Ovary (tissue), 3 donors: Measurements from ENCODE around the gene CFAP53.

ENCODE experiments used
- POLR2A ChIP-seq: fragments of 450-650 bp; IDR thresholded peaks from one replicate; pipeline ENCODE4 v1.6.1; 2017; ENCODE audit warnings: antibody characterized with exemption, mild to moderate bottlenecking, moderate library complexity
- TF ChIP-seq, protein P1 (sequence below), 3 donors: fragments of 450-650 bp in 2 of 3; fragments of 200-600 bp in 1 of 3; IDR thresholded peaks; one replicate each; pipeline versions ENCODE4 v1.5.1 to v1.8.0; 2016 to 2022; ENCODE audit warnings: antibody characterized with exemption in 3 of 3, mild to moderate bottlenecking in 1 of 3
- donor health status: DM: no; HTN: no; CAD: no.

DNA sequence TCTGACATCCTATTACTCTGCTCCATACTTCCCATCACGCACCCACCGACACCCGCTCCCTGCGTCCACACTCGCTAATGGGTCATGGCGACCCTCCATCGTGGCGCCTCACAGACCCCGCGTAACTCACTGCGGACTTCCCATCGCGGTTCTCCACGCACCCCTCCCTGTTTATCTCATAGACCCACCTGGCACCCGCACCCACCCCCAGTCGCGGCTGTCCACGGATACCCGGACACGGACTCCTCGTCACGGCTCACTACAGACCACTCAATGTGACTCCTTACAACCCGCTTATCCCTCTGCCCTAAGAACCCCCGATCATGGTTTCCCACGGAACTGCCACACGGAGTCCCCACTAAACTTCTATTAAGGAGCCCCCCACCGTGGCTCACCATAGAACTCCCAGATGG is 20.7 kb upstream of the CFAP53 start:
- TF ChIP-seq, protein P1, sequence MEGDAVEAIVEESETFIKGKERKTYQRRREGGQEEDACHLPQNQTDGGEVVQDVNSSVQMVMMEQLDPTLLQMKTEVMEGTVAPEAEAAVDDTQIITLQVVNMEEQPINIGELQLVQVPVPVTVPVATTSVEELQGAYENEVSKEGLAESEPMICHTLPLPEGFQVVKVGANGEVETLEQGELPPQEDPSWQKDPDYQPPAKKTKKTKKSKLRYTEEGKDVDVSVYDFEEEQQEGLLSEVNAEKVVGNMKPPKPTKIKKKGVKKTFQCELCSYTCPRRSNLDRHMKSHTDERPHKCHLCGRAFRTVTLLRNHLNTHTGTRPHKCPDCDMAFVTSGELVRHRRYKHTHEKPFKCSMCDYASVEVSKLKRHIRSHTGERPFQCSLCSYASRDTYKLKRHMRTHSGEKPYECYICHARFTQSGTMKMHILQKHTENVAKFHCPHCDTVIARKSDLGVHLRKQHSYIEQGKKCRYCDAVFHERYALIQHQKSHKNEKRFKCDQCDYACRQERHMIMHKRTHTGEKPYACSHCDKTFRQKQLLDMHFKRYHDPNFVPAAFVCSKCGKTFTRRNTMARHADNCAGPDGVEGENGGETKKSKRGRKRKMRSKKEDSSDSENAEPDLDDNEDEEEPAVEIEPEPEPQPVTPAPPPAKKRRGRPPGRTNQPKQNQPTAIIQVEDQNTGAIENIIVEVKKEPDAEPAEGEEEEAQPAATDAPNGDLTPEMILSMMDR (IDR thresholded peaks at IDR 0.05), result no peak
- TF ChIP-seq POLR2A, result no peak
